ENCODE measurements around the gene NWD2.
"Not testable (repeated sequence)": the region's sequence is repeated elsewhere in the genome, so short reads cannot be mapped to it uniquely, and the experiment has no call there.

Gene NWD2, protein sequence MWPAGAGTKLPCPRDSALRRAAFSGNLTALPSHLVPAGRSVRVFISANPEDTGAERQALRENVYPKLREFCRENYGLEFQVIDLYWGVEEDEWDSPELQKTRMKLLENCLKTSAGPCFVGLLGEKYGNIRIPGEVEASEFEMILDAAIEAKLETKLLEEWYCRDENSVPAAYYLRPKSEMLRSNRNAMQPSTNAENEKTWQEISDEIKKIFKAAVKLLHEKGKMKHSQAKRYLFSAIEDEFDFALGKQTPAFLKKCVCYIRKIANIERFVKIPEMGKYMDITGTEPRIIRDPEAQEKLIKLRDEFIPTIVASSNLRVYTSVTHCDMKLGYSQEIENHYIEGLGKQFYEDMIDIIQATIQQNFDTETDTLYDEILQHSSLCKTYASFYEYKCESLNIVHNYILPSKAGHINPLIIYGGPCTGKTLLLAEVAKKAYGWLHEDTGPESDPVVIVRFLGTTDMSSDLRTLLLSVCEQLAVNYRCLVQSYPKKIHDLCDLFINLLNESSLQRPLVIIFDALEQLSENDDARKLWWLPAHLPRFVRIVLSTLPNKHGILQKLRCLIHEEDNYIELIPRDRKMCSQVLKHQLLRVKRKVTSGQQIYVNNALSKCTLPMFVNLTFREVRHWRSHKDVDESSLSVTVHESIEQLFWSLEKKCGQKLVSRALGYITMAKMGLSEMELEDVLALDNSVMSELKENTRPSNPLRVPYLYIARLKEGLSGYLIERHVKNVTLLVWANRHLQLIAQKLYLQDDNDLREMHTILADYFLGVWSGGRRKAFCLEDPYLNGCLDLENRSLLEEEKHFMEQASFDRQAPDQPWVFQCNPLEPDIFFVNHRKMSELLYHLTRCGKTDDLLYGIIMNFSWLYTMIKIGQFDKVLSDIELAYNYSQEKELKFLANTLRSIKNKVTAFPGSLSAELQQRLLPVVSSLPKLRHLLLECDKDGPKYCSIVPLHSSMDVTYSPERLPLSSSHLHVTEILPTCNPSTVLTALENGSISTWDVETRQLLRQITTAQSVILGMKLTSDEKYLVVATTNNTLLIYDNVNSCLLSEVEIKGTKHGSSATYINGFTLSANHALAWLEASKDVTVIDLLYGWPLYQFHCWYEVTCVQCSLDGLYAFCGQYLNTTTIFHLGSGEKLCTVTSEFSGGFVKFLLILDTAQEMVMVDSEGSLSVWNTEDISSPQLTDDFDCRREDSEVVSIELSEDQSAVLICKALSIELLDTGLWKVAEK (N-terminal part only)

DNA sequence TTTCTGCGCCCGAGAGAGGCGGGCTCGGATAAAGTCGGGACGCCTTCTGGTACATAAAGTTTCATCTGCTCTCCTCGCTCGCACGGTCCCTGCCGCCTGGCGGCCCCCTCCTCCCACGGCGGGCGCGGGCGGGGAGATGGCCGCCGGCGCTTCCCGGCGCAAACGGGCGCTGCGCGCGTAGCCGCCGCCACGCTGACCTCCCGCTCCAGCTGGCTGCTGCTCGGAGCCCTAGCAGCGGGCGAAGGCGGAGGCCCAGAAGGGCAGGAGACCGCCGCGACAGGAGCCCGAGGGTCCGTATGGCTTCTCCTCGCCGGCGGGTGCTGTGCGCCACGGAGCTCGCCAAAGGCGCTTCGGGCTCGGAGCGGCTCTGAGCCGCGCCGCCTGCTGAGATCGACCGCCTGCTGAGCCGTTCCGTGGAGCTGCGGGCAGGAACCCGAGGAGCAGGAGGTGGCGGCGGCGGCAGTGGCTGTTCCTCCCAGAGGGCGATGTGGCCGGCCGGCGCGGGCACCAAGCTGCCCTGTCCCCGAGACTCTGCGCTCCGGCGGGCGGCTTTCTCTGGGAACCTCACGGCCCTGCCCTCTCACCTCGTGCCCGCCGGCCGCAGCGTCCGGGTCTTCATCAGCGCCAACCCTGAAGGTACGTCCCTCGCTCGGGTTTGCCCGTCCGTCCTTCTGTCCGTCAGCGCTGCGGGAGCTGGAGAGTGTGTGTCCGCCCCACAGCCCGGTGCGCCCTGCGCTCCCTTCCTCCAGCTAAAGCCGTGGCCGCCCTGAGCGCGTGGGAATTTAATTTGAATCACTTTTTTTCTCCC, at the start of gene NWD2:
NWD2 (plus strand) TSS at position 161 of the 808 bp plus-strand sequence; CDS start at position 486, 325 bp downstream.
- no peak for DNase-seq (ENCODE audit: low read depth in 2 of 2)

DNA sequence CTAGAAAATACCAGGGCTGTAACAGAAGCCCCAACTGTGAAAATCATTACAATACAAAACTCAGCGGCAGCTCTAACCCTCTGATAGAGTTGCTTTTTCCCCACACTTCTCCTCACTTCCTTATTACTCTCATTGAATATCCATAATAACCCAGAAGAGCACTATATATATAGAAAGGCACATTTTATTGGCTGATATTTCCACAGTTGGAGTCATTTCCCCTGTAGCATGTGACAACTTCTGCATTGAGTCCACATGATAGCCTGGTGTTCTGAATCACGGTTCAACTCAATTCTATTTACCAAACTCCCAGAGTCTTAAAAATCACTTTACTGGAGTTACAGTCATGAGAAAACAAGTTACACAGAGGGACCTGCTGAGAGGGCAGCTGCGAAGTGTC, 46.6 kb upstream of the NWD2 start:
- no peak for DNase-seq (ENCODE audit: low read depth in 2 of 2)

DNA sequence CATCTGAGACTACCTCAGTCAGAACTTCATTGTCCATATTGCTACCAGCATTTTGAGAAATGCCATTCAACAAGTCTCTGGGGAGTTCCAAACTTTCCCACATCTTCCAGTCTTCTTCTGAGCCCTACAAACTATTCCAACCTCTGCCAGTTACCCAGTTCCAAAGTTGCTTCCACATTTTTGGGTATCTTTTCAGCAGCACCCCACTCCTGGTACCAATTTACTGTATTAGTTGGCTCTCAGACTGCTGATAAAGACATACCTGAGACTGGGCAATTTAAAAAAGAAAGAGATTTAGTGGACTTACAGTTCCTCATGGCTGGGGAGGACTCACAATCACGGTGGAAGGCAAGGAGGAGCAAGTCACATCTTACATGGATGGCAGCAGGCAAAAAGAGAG, 39.8 kb upstream of the NWD2 start:
- DNase-seq (ENCODE audit: low read depth in 2 of 2): not testable (repeated sequence)

DNA sequence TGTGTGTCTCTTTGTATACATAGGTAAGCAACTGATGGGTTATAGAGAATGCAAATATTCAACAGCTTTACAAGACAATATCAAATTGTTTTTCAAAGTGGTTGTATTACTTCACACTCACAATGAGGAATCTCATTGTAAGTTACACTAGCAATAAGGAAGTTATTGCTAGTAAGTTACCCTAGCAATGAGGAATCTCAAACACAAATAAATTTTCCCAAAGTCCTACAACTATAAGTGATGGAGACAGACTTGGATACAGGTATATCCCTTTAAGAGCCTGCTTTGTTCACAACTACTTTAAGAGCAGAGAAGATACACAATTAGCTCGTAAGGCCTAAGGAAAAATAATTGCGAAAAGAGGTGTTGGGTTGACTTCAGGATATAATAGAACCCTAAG, 28.3 kb upstream of the NWD2 start:
- no peak for DNase-seq (ENCODE audit: low read depth in 2 of 2)

DNA sequence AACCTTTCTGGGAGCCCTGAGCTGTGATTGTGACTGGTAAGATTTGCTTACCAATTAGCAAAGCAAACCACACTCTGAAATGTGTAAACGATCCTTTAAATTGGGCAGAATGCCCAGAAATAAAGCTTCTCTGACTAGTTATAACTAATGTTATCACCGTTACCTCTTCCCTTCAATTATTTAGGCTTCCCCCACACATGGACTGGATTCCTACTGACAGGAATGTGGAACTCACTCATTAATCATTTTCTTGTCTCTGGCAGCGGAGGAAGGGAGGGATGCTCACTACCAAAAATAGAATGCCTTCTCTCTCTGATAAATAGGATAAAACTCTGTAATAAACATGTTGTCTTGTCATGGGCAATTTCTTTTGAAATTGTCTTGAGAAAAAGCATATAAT, 25.3 kb upstream of the NWD2 start:
- DNase-seq (ENCODE audit: low read depth in 2 of 2): no peak

DNA sequence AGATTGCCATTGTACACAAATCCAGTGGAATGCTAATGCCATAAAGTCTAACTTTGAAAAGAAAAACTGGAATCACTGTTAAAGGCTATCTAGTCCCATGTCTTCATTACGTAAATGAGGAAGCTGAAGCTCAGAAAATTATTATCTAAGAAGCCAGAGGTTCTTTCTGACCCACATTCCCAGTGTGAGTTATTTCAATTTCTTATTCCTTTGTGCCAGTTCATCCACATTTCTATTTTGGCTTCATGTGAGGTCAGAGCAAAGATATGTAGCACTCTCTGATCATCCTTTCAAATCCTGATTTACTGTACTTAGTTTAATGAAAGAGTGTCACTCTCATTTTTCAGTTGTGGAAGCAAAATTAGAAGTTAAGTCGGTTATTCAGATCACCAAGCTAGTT, 24.6 kb upstream of the NWD2 start:
- no peak for DNase-seq (ENCODE audit: low read depth in 2 of 2)

DNA sequence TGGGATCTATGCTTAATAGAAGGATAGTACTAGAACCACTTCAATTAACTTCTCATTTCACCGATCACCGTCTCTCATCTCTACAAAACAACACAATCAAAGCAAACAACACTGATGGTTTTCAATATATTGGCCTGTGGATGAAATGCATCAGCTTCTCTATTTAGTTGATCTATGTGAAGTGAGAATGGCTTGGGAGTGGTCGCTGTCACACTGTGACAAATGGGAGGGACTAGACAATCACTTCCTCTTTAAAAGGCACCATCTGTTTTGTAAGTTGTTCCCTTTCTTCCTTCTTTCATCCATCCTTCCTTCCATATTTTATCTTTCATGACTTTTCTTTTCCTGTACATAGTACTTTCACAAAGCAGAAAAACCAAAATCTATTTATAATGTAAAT, 23.9 kb upstream of the NWD2 start:
- DNase-seq (ENCODE audit: low read depth in 2 of 2): no peak

DNA sequence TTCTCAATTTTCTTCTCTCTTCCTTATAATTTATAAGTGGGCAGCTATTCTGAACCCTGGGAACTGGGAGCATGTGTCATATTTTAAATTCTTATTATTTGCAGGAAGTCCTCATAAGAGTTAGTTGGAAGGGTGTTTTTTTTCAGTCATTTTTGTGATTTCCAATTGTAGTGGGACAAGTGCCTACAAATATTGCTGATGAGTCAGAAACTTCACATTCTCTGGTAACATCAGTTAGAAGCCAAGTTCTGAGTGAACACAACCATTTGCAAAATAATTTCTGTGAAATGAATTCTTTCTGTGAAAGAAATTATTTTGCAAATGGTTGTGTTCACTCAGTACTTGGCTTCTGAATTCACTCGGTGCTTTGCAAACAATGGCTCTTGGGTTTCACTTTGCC, 20.8 kb upstream of the NWD2 start:
- no peak for DNase-seq (ENCODE audit: low read depth in 2 of 2)

DNA sequence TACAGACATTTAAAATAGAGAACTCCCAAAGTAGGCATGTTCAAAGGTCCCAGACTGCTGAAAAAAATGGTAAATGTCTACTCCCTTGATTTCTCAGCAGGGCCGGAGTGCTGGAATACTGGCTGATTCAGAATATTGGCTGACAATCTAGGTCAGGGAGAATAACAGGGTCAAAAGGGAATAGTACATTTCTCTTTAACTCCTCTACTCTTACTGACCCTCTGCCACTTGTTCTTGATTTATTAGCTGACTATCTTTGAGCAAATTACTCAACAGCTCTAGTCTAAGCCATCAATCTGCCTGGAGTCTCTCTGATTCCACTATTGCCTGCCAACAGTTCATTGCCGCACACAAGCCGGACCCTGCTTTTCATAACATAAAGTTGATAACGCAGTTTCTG, 19.7 kb upstream of the NWD2 start:
- DNase-seq (ENCODE audit: low read depth in 2 of 2): no peak

DNA sequence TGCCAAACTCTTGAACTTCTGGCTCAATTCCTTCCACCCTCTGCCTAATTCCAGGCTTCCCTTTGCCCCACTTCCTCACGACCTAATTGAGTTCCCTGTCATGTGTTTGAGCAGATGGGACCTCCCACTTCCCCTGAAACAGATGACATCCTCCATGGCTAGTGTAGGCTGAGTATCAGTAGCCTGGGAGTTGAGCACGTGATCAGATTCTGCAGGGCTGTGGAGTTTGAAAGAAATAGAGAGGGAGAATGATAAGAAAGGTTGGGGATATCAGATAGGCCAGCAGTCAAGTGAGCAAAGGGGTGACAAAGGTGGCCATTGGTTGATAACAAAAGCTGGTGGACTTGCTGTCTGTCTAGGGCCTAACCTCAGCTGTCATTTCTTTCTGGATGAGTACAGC, 18.8 kb upstream of the NWD2 start:
- DNase-seq (ENCODE audit: low read depth in 2 of 2): no peak

DNA sequence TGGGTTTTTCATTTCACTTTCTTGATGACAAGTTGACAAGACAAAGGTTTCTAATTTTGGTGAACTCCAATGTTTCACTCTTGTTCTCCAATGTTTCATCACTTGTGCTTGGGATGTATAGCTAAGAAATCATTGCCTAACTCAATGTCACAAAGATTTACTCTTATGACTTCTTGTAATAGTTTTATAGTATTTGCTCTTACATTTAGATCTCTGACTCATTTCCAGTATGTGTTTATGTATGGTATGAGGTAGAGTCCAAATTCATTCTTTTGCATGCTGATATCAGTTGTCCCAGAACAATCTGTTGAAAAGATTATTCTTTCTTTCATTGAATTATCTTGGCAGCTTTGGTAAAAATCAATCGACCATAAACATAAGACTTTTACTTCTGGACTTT, 12.2 kb upstream of the NWD2 start:
- no peak for DNase-seq (ENCODE audit: low read depth in 2 of 2)

DNA sequence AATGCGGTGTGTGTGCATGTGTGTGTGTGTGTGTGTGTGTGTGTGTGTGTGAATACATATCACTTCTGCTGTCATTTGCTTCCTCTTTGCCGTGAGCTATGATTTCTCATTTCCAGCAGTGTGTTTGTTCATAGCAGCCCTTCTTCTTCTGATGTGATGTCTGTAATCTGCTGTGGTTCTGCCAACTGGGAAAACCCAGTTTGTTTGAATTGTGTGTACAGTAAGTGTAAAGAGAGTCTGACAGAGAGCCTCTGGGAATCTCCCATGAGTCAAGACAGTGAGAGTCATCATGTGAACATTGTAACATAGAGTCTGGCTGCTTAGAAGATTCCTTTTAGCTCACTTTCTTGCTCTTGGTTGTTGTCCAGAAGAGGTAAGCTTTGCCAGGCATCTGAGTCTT, 8.4 kb upstream of the NWD2 start:
- no peak for DNase-seq (ENCODE audit: low read depth in 2 of 2)

DNA sequence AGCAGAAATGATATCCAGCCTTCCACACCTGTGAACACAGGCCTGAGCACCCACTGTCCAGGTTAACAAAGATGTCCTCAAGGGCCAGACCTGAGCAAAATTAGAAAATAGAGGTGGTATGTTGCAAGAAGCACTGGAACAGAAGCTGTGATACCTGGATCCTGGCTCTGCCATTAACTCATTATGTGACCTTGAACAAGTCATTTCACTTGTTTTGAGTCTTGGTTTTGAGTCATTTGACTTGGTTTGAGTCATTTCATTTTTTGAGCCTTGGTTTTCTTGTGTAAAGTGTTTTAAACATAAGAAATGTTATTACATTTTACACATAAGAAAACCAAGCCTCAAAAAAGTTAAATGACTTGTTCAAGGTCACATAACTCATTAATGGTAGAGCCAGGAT, 2.9 kb upstream of the NWD2 start:
- DNase-seq (ENCODE audit: low read depth in 2 of 2): no peak

DNA sequence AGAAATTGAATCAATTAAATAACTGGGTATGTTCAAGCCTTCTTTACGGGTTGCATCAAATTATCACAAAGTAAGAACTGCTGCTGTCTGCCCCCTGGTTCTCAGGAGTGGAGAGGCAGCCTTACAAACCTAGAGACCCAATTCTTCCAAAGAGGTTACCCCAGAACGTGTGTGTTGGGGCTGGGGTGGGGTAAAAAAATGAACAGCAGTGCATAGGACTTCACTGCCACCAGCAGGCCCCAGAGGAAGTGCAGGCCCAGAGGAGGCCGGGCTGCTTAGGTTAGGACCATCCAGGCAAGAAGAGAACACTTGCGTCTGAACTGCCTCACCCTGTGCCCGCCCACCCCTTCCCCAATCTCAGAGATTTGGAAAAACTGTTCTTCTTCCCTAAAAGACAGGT, 1.5 kb upstream of the NWD2 start:
- DNase-seq (ENCODE audit: low read depth in 2 of 2): no peak

DNA sequence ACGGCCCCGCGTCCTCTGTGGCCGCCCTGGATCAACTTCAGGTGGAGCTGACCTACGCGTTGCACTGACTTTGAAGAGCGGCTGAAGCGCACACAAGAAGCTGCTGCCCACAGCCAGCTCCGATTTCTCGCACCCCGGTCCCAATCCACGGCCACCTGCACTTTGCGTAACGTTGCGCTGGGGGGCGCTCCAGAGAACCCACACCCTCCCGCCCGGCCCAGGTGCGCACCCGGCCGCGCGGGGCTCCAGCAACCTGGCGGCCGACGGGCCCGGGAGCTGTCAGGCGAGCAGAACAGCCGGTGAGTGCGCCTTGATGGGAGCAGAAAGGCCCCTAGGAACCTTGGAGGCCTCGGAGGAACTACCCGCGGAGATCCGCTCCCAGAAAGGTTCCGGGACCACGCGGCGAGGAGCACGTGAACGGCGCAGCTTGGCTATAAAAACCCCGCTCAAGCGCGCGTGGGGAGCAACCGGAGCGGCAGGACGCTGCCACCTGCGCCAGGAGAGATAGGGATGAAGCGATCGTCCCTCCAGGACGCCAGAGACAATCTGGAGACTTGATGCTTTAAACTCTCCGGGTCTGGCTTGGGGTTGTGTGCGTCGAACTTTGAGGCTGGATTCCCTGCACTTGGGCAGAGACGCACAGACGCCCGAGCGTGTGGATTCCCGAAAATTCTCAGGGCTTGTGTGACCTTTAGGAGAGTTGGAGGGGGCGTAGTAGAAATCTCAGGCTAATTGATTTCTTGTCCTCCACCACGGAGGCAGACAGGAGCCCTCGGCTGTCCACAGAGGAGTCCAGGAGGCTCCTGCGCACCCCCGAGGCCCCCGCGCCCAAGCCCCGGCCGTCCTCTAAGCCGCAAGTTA, 591 bp upstream of the NWD2 start:
- no peak for DNase-seq (ENCODE audit: low read depth in 2 of 2)

DNA sequence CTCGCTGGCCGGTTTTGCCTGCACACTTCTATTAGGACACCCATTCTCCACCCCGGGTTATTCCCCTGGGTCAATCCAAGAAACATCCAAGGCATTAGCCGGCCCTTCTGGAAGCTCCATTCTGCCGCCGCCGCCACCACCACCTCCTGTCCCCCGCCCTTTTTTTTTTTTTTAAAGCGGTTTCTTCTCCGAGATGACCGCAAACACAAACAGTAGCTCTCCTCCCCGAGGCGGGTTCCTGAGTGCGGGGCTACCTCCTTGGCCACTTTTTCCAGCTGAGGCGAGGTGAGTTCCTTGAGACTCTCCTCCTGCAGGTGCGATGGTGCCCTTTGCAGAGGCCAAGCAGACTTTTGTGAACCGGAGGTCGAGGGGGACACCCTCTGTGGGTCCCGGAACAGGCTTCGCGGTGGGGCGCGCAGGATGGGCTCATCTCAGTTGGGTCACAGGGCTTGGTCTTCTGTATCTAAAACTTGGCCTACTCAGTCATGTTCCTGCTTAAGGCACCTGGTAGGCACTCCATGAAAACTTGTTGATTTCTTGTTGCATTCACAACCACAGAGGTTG, 930 bp downstream of the NWD2 start:
- no peak for DNase-seq (ENCODE audit: low read depth in 2 of 2)

DNA sequence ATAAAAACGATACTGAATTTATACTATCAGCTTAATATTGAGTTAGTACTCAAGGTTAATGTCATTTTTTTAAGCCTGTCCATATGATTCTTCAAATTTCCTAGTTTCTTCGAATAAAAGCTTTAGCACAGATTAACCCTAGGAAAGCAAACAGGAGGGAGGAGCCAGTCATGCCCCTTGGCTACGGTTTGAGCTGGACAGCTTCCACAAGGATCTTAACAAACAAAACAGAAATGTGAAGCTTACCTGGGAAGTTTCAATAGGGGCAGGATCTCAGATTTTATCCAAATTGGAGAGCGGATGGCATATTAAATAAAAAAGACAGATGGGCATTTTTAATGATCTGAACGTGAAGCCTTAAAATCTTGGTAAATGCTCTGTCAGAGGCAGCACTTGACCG, 2.3 kb downstream of the NWD2 start:
- no peak for DNase-seq (ENCODE audit: low read depth in 2 of 2)

DNA sequence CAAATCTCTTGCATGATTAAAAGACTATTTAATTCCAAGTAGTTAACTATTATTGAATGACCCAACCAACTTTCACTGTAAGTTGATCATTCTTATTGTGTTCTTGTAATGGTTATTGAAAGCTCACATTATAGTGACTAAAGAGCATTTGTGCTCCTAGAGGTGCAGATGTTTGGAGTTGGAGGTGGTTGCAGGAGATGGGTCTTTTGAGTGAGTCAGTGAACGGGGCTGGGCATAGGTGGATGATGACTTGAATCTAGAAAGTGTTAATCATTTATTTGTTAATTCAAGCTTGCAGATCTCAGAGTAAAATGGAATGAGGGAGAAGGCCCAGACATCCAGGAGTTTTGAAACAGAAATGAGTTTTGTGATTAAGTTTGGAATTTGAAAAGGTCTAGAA, 13.7 kb downstream of the NWD2 start:
- DNase-seq (ENCODE audit: low read depth in 2 of 2): no peak

DNA sequence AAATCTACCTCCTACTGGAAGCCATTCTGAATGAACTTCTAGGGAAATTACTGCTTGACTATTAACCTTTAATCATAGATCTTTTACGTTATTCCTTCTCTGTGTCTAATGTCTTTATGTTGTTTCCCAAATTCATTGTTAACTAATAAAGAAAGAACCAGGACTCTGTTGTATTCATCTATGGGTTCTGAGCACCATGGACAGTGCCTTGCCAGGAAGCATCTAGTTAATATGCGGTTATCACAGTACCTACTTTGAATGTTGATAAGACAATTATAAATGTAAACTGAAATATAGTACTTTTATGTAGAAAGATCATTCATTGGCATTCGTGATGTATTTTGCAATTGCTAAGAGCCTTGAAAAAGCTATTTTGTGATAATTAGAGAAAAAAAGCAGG, 23.8 kb downstream of the NWD2 start:
- DNase-seq (ENCODE audit: low read depth in 2 of 2): no peak

DNA sequence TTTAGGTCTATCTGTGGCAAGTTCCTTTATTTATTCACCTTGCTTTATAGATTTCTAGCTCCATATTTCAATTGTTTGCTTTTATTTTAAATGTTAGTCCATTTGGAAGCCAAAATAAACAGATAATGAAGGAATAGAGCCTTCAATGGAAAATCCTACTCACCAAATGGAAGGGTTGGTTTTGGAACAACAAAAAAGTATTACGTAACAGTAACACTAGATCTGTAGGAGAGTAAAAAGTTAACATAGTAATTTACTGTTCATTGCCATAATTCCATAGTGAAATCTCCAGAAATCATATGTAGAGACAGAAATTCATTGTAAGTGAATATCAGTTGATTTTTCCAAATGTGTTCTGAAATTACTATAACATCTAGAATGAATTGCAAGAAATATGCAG, 34.6 kb downstream of the NWD2 start:
- no peak for DNase-seq (ENCODE audit: low read depth in 2 of 2)

Data from stimulated activated CD8-positive, alpha-beta memory T cell treated with anti-CD3 and anti-CD28 coated beads, Interleukin-2, amount 100 ng/mL, for 48 hours (primary cell).